HCT116 (cell line): ENCODE data around the gene SLC25A12. TPM values are rescaled to one million over a fixed set of nuclear protein-coding genes. Genes with fewer than 3 reads are reported as not detected.

Experiments used
- ATAC-seq: fragments of 200-7000 bp; cut with Tn5 transposase; 2 replicates; pipeline ENCODE4 v1.9.1; 2020; ENCODE audit warnings: mild to moderate bottlenecking, moderate library complexity
- BruUV-seq: library from RNA; stranded (reverse); fragments of 400-500 nt; replicated peaks from 2 replicates; lab custom pipeline; 2021; lab: Mats Ljungman, UMichigan
- CTCF ChIA-PET: fragments of 300-600 bp; sonication (Branson Sonifier 250); formaldehyde crosslinking; loops from one replicate; lab custom pipeline; 2021; ENCODE audit warnings: antibody characterized with exemption; lab: Charles Lee
- POLR2A ChIA-PET: fragments of 300-600, 350-600 bp; sonication (Branson Sonifier 250); formaldehyde crosslinking; loops from one replicate; lab custom pipeline; 2021; ENCODE audit warnings: antibody characterized with exemption; lab: Charles Lee
- RAD21 ChIA-PET, 2 experiments: fragments of 300-600 bp; sonication (Branson Sonifier 250); formaldehyde crosslinking; loops; one replicate each; lab custom pipeline; 2023; ENCODE audit warnings: low total read pairs in 2 of 2; ENCODE audit not compliant: uncharacterized antibody in 2 of 2, unreplicated experiment in 2 of 2, low non-redundant PET in 1 of 2; lab: Charles Lee
- DNase-seq: peaks from one replicate; pipeline ENCODE4 v3.0.0-alpha.2; 2010; ENCODE audit warnings: low read depth, low spot score
- H2AFZ ChIP-seq: fragments of 200-600 bp; shearing (Covaris generic), sonication (generic); 2 replicates; pipeline ENCODE4 v1.6.1; 2017; ENCODE audit warnings: low read depth, mixed run types, mixed read lengths, antibody characterized with exemption, low read length; ENCODE audit not compliant: poor library complexity, severe bottlenecking
- H3K27ac ChIP-seq: 2 replicates; pipeline ENCODE4 v1.5.1; 2012; ENCODE audit warnings: low read depth, low read length
- H3K27me3 ChIP-seq: fragments of 200-600 bp; sonication (generic); 2 replicates; pipeline ENCODE4 v1.6.1; 2016; ENCODE audit warnings: mixed run types, low read length, mixed read lengths; ENCODE audit not compliant: insufficient read depth
- H3K36me3 ChIP-seq, 2 experiments: fragments of 200-500 bp in 1 of 2; fragments of 200-600 bp in 1 of 2; sonication (Bioruptor generic) in 1 of 2; sonication (generic) in 1 of 2; 2 replicates each; pipeline versions ENCODE4 v1.5.1 to v1.6.1; 2014 to 2016; ENCODE audit warnings: low read length in 2 of 2, inconsistent platforms in 1 of 2, mixed read lengths in 1 of 2, mixed run types in 1 of 2; ENCODE audit not compliant: insufficient read depth in 2 of 2, control insufficient read depth in 1 of 2
- H3K4me1 ChIP-seq, 2 experiments: fragments of 200-600 bp in 1 of 2; sonication (generic) in 1 of 2; 2 replicates each; pipeline versions ENCODE4 v1.5.1 to v1.6.1; 2012 to 2017; ENCODE audit warnings: low read length in 2 of 2, inconsistent platforms in 1 of 2, mild to moderate bottlenecking in 1 of 2, mixed read lengths in 1 of 2, mixed run types in 1 of 2, moderate library complexity in 1 of 2; ENCODE audit not compliant: insufficient read depth in 2 of 2, control insufficient read depth in 1 of 2
- H3K4me2 ChIP-seq: fragments of 200-600 bp; sonication (generic); 2 replicates; pipeline ENCODE4 v1.6.1; 2017; ENCODE audit warnings: mixed run types, low read length, mixed read lengths
- H3K4me3 ChIP-seq, 2 experiments: fragments of 200-600 bp in 1 of 2; sonication (generic) in 1 of 2; replicated peaks in 1 of 2; 2 replicates each; pipeline ENCODE4 v1.5.1; 2011 to 2016; ENCODE audit warnings: low read length in 2 of 2, control low read depth in 1 of 2, low read depth in 1 of 2, mild to moderate bottlenecking in 1 of 2, mixed read lengths in 1 of 2, mixed run types in 1 of 2
- H3K79me2 ChIP-seq: fragments of 200-600 bp; sonication (generic); 2 replicates; pipeline ENCODE4 v1.6.1; 2017; ENCODE audit warnings: mild to moderate bottlenecking, mixed run types, low read length, moderate library complexity, mixed read lengths; ENCODE audit not compliant: insufficient read depth
- H3K9ac ChIP-seq: fragments of 200-600 bp; sonication (generic); 2 replicates; pipeline ENCODE4 v1.6.1; 2016; ENCODE audit warnings: low read length, mixed read lengths
- H3K9me2 ChIP-seq: fragments of 200-600 bp; sonication (generic), shearing (Covaris generic); 2 replicates; pipeline ENCODE4 v1.6.1; 2017; ENCODE audit warnings: mixed run types, mild to moderate bottlenecking, moderate library complexity; ENCODE audit not compliant: insufficient read depth
- H3K9me3 ChIP-seq, 2 experiments: fragments of 200-500 bp in 1 of 2; fragments of 200-600 bp in 1 of 2; sonication (Bioruptor generic) in 1 of 2; sonication (generic) in 1 of 2; 2 replicates each; pipeline ENCODE4 v1.6.1; 2014 to 2017; ENCODE audit warnings: low read length in 2 of 2, mixed read lengths in 2 of 2, inconsistent platforms in 1 of 2, low read depth in 1 of 2, mild to moderate bottlenecking in 1 of 2, mixed run types in 1 of 2, moderate library complexity in 1 of 2; ENCODE audit not compliant: control insufficient read depth in 1 of 2, insufficient read depth in 1 of 2
- H4K20me1 ChIP-seq: fragments of 200-600 bp; sonication (generic), shearing (Covaris generic); 2 replicates; pipeline ENCODE4 v1.6.1; 2017; ENCODE audit warnings: mixed run types, mild to moderate bottlenecking, moderate library complexity; ENCODE audit not compliant: insufficient read depth
- CBX3 ChIP-seq: IDR thresholded peaks from 2 replicates; pipeline ENCODE4 v1.6.1; 2012; ENCODE audit warnings: low read depth
- CEBPB ChIP-seq: IDR thresholded peaks from 2 replicates; pipeline ENCODE4 v1.6.1; 2012; ENCODE audit warnings: low read depth
- EGR1 ChIP-seq: IDR thresholded peaks from 2 replicates; pipeline ENCODE4 v1.6.1; 2012; ENCODE audit warnings: low read depth
- EZH2 ChIP-seq: fragments of 200-600 bp; sonication (generic); IDR thresholded peaks from 2 replicates; pipeline ENCODE4 v1.6.1; 2017; ENCODE audit warnings: antibody characterized with exemption, mixed run types
- EZH2phosphoT487 ChIP-seq: fragments of 200-600 bp; IDR thresholded peaks from 2 replicates; pipeline ENCODE4 v1.6.1; 2018; ENCODE audit warnings: antibody characterized with exemption, borderline replicate concordance
- FOSL1 ChIP-seq: IDR thresholded peaks from 2 replicates; pipeline ENCODE4 v1.6.1; 2012; ENCODE audit warnings: low read depth
- JUND ChIP-seq: IDR thresholded peaks from 2 replicates; pipeline ENCODE4 v1.6.1; 2012
- POLR2A ChIP-seq: IDR thresholded peaks from 2 replicates; pipeline ENCODE4 v1.7.0; 2011; ENCODE audit warnings: borderline replicate concordance; ENCODE audit not compliant: insufficient read depth, insufficient read length; ENCODE audit errors: extremely low read depth
- POLR2AphosphoS5 ChIP-seq: IDR thresholded peaks from 2 replicates; pipeline ENCODE4 v1.6.1; 2011; ENCODE audit warnings: mild to moderate bottlenecking, low read depth, low read length, moderate library complexity
- SRF ChIP-seq: IDR thresholded peaks from 2 replicates; pipeline ENCODE4 v1.6.1; 2012; ENCODE audit warnings: low read depth
- TCF7L2 ChIP-seq: IDR thresholded peaks from 2 replicates; pipeline ENCODE4 v1.7.0; 2011; ENCODE audit warnings: borderline replicate concordance, inconsistent platforms; ENCODE audit not compliant: insufficient read depth, insufficient read length; ENCODE audit errors: extremely low read depth
- ZFX ChIP-seq: fragments of 450-650 bp; IDR thresholded peaks from 2 replicates; pipeline ENCODE4 v1.6.1; 2017
- intact Hi-C: fragments of 100-400 bp; cut with micrococcal nuclease; formaldehyde crosslinking; loops from 2 replicates; pipeline ENCODE4 v1.10.0; 2022
- total RNA-seq: library from RNA; stranded (reverse); gene quantifications from one replicate; pipeline ENCODE4 v1.2.1, GENCODE V29; 2021; ENCODE audit not compliant: unreplicated experiment
- TF ChIP-seq, protein P1 (sequence below), 3 experiments: fragments of 200-600 bp in 1 of 3; sonication (generic) in 1 of 3; IDR thresholded peaks in 2 of 3; conservative IDR thresholded peaks in 1 of 3; 2 replicates each; pipeline ENCODE4 v1.5.1; 2012 to 2017; ENCODE audit warnings: low read depth in 2 of 3, low read length in 2 of 3, antibody characterized with exemption in 1 of 3, borderline replicate concordance in 1 of 3, control low read depth in 1 of 3, mild to moderate bottlenecking in 1 of 3, mixed read lengths in 1 of 3, mixed run types in 1 of 3, moderate library complexity in 1 of 3; ENCODE audit not compliant: insufficient read depth in 1 of 3
- TF ChIP-seq, protein P2 (sequence below): IDR thresholded peaks from 2 replicates; pipeline ENCODE4 v1.6.1; 2012; ENCODE audit warnings: low read depth
- TF ChIP-seq, protein P3 (sequence below): IDR thresholded peaks from 2 replicates; pipeline ENCODE4 v1.6.1; 2012

SLC25A12 gene
- total RNA-seq, 1 experiment from 2014 or later, result 16.0 TPM

DNA sequence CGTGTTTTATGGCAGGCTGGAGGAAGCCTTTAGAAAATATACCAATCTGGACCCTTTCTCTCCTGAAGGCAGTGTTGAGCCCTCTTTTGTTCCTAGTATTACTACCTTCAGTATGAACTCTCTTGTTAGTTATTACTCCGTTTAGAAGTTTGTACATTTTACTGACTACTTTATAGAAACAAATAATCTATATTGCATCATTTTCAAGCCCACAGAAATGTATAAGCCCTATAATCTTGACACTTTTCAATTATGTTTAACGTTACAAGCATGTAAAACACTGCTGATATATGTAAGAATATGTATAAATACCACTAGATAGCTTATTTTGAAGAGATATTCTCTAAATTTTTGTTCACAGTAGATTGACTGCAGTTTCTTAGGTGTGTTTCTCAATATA lies 64.0 kb downstream of the SLC25A12 start:
- CTCF ChIA-PET, result no interaction called here
- no peaks in the 10 kb centered on the region for H4K20me1 ChIP-seq

More for the DNA sequence above, 64.0 kb downstream of the SLC25A12 start:
- ChIA-PET RAD21 (no interaction called here), POLR2A (no interaction called here)
- Histone ChIP-seq H3K9me3 (peaks cover 4 to 15% of the 10 kb centered on the region in 2 experiments; a peak in 2 of 4 replicates), H2AFZ (no peak overlapping the region), H3K79me2 (no peaks in the 10 kb centered on the region), H3K36me3 (peaks cover 15 to 38% of the 10 kb centered on the region in 2 experiments), H3K9ac (no peak overlapping the region), H3K9me2 (no peaks in the 10 kb centered on the region), H3K27me3 (no peaks in the 10 kb centered on the region), H3K4me3 (no peak overlapping the region), H3K4me2 (no peak overlapping the region), H3K27ac (no peak overlapping the region), H3K4me1 (peaks cover 0 to 3% of the 10 kb centered on the region in 2 experiments; a peak in 1 of 4 replicates)
- TF ChIP-seq FOSL1 (no peak), CEBPB (no peak), POLR2AphosphoS5 (no peak), EZH2 (no peak), POLR2A (no peak), JUND (no peak), TCF7L2 (no peak), SRF (no peak), CBX3 (no peak), ZFX (no peak), EZH2phosphoT487 (no peak), EGR1 (no peak)
- TF ChIP-seq, protein P1, sequence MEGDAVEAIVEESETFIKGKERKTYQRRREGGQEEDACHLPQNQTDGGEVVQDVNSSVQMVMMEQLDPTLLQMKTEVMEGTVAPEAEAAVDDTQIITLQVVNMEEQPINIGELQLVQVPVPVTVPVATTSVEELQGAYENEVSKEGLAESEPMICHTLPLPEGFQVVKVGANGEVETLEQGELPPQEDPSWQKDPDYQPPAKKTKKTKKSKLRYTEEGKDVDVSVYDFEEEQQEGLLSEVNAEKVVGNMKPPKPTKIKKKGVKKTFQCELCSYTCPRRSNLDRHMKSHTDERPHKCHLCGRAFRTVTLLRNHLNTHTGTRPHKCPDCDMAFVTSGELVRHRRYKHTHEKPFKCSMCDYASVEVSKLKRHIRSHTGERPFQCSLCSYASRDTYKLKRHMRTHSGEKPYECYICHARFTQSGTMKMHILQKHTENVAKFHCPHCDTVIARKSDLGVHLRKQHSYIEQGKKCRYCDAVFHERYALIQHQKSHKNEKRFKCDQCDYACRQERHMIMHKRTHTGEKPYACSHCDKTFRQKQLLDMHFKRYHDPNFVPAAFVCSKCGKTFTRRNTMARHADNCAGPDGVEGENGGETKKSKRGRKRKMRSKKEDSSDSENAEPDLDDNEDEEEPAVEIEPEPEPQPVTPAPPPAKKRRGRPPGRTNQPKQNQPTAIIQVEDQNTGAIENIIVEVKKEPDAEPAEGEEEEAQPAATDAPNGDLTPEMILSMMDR (IDR thresholded peaks at IDR 0.05 in 2 of 3, conservative IDR thresholded peaks at IDR 0.05 in 1 of 3; ENCODE audit: borderline replicate concordance in 1 of 3, insufficient read depth in 1 of 3, low read depth in 2 of 3, low read length in 2 of 3), result no peak
- TF ChIP-seq, protein P2, sequence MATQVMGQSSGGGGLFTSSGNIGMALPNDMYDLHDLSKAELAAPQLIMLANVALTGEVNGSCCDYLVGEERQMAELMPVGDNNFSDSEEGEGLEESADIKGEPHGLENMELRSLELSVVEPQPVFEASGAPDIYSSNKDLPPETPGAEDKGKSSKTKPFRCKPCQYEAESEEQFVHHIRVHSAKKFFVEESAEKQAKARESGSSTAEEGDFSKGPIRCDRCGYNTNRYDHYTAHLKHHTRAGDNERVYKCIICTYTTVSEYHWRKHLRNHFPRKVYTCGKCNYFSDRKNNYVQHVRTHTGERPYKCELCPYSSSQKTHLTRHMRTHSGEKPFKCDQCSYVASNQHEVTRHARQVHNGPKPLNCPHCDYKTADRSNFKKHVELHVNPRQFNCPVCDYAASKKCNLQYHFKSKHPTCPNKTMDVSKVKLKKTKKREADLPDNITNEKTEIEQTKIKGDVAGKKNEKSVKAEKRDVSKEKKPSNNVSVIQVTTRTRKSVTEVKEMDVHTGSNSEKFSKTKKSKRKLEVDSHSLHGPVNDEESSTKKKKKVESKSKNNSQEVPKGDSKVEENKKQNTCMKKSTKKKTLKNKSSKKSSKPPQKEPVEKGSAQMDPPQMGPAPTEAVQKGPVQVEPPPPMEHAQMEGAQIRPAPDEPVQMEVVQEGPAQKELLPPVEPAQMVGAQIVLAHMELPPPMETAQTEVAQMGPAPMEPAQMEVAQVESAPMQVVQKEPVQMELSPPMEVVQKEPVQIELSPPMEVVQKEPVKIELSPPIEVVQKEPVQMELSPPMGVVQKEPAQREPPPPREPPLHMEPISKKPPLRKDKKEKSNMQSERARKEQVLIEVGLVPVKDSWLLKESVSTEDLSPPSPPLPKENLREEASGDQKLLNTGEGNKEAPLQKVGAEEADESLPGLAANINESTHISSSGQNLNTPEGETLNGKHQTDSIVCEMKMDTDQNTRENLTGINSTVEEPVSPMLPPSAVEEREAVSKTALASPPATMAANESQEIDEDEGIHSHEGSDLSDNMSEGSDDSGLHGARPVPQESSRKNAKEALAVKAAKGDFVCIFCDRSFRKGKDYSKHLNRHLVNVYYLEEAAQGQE, result no peak
- TF ChIP-seq, protein P3, sequence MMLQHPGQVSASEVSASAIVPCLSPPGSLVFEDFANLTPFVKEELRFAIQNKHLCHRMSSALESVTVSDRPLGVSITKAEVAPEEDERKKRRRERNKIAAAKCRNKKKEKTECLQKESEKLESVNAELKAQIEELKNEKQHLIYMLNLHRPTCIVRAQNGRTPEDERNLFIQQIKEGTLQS, result no peak
- ATAC-seq, result no peak
- intact Hi-C loops, result no loop called here
- no TSS peak for BruUV-seq
- no peak for DNase-seq
